NCI-H146 treated with DMSO at 0.1 percent for 48 hours (cell line): Measurements from ENCODE around the gene GPS1.

Experiments
- DNase-seq: peaks from one replicate; lab custom pipeline; 2025; ENCODE audit not compliant: unreplicated experiment; lab: John Stamatoyannopoulos, UW

GPS1 gene

GRCh38 chr17:82076018-82076784 is 24.5 kb downstream of the GPS1 start:
- no peak for DNase-seq

GRCh38 chr17:82076785-82077591 is 25.3 kb downstream of the GPS1 start:
- DNase-seq, result no peak

- no peak for DNase-seq
Observed at GRCh38 chr17:82077617-82078358, 26.1 kb downstream of the GPS1 start.

GRCh38 chr17:82078433-82078832 is 26.7 kb downstream of the GPS1 start:
- DNase-seq, result no peak

- DNase-seq, result no peak
Observed at GRCh38 chr17:82079001-82079677, 27.4 kb downstream of the GPS1 start.

GRCh38 chr17:82080048-82080788 is 28.5 kb downstream of the GPS1 start:
- no peak for DNase-seq

- no peak for DNase-seq
Observed at GRCh38 chr17:82080789-82081464, 29.2 kb downstream of the GPS1 start.

- DNase-seq, result no peak
Observed at GRCh38 chr17:82081546-82081945, 29.8 kb downstream of the GPS1 start.

- DNase-seq, result no peak
Observed at GRCh38 chr17:82081966-82082365, 30.3 kb downstream of the GPS1 start.

- DNase-seq, result no peak
Observed at GRCh38 chr17:82082456-82082855, 30.8 kb downstream of the GPS1 start.

GRCh38 chr17:82083009-82083408 is 31.3 kb downstream of the GPS1 start:
- DNase-seq, result no peak

GRCh38 chr17:82083533-82084359 is 32.0 kb downstream of the GPS1 start:
- no peak for DNase-seq

GRCh38 chr17:82084373-82085030 is 32.8 kb downstream of the GPS1 start:
- DNase-seq, result no peak

- DNase-seq, result no peak
Observed at GRCh38 chr17:82085031-82085861, 33.5 kb downstream of the GPS1 start.

- no peak for DNase-seq
Observed at GRCh38 chr17:82085931-82086764, 34.5 kb downstream of the GPS1 start.
